GM20431 (cell line): Measurements from ENCODE around the gene MRPL28.
"Not testable (repeated sequence)": the region's sequence is repeated elsewhere in the genome, so short reads cannot be mapped to it uniquely, and the experiment has no call there.

ENCODE experiments used
- in situ Hi-C: fragments of 300-500 bp; cut with MseI, MboI; formaldehyde crosslinking; loops from one replicate; pipeline ENCODE4 v1.15.0; 2020; ENCODE audit warnings: low sequenced_read_pairs; ENCODE audit not compliant: unreplicated experiment

Gene MRPL28

GRCh38 chr16:370443-370842, at the start of gene MRPL28:
MRPL28 (minus strand) TSS chr16:370538; CDS start chr16:370218, 320 bp downstream.
- in situ Hi-C loops = no loop called here

DNA sequence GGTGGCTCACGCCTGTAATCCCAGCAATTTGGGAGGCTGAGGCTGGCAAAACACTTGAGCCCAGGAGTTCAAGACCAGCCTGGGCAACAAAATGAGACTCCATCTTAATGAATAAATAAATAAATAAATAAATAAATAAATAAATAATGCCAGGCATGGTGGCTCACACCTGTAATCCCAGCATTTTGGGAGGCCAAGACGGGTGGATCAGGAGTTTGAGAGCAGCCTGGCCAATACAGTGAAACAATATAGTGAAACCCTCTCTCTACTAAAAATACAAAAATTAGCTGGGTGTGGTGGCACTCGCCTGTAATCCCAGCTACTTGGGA, 44.8 kb upstream of the MRPL28 start:
- in situ Hi-C loops = not testable (repeated sequence)

- in situ Hi-C loops = no loop called here
These were observed 44.2 kb upstream of the MRPL28 start for GRCh38 chr16:414395-415169.

- in situ Hi-C loops = no loop called here
These were observed 41.4 kb upstream of the MRPL28 start for GRCh38 chr16:411576-412265.

DNA sequence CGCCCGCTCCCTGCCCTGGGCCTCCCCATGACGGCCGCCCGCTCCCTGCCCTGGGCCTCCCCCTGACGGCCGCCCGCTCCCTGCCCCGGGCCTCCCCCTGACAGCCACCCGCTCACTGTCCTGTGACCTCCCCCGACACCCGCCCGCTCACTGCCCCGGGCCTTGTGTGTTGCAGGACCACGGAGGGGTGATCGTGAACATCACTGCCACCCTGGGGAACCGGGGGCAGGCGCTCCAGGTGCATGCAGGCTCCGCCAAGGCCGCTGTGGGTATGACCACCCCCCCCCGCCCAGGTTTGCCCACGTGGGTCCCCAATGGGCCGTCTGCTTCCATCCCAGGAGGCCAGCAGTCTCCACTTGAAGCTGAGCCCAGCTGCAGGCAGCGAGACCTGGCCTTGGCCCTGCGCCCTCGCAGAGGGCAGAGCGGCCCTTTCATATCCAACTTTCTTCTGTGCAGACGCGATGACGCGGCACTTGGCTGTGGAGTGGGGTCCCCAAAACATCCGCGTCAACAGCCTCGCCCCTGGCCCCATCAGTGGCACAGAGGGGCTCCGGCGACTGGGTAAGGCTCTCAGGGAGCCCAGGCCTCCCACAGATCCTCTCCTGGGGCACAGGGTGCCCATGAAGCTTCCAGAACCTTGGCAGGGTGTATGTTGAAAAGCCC, 40.3 kb upstream of the MRPL28 start:
- in situ Hi-C loops = no loop called here

DNA sequence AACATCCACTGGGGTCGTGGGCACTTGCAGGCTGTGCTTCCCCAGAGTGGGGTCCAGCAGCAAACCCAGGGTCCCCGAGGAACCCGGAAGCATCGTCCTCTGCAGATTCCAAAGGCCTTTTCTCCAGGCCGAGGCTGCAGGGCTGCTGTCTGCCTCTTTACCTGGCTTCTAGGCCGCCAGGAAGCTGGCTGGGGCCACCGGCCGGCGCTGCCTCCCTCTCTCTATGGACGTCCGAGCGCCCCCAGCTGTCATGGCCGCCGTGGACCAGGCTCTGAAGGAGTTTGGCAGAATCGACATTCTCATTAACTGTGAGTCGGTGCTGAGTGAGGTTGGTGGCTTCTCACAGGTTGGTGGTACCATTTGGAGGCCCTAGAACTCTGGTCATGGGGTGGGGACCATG, 36.9 kb upstream of the MRPL28 start:
- in situ Hi-C loops = no loop called here

DNA sequence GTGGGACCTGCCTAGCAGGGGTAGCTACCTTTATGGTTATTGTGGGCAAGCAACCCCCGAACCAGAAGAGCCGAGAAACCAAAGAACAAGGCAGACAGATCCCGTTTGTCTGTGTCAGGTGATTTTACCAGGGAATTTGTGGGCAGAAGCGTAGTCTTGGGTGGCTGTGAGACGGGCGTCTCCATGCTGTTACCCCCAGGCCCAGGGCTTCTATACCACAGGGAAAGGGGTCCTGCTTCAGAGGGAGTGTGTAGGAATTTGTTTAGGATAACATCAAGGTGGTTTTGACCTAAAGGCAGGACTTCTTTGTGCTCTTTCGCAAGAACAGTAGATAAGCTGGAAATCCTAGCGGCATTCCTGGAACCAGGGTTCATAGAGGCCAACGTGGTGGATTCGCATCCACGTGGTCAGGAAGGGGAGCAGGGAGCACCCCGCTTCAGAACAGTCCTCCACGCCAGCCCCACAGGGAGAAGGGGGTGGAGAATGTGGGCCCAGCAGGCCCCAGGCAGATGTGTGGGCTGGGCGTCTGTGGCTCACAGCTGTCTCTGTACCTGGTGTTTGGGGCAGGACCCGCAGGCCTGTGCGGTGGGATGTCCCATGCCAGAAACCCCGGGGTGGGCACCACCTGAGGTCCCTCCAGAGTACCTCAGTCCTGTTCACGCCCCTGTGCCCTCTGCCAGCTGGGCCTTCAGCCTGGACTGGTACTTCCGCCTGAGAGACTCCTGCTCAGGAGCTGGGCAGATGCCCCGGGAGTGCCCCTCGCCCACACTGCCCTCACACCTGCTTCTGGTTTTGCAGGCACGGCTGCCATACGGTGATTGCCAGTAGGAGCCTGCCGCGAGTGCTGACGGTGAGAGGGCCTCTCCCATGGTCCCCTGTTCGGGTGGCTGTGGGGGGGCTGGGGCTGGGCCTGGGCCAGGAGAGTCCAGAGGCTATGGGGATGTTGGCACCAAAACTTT, 35.5 kb upstream of the MRPL28 start:
- in situ Hi-C loops = no loop called here

DNA sequence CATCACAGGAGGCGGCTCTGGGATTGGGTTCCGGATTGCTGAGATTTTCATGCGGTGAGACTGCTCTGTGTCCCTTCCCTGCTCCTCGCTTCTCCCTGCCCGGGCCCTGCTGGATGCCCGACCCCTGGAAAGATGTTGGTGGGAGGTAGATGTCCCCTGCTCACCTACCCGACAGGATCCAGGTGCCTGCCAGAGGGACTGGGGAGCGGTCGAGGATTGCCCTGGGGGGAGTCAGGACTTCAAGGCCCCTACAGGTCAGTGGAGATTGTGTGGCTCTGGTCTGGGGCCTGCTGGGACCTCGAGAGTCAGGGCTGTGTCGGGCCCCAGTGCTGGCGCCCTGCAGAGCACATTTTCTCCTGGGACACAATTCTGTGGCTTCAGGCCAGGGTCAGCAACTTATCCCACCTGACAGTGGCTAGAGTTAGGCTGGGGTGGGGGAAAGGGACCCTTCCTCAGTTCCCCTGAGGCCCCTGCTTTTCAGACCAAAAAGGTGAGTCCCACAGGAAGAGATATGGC, 34.7 kb upstream of the MRPL28 start:
- in situ Hi-C loops = no loop called here

GRCh38 chr16:401468-402348, 31.4 kb upstream of the MRPL28 start, which contains the start of gene DECR2:
DECR2 (plus strand) TSS chr16:401885; CDS start chr16:401964, 79 bp downstream.
- in situ Hi-C loops = no loop called here

DNA sequence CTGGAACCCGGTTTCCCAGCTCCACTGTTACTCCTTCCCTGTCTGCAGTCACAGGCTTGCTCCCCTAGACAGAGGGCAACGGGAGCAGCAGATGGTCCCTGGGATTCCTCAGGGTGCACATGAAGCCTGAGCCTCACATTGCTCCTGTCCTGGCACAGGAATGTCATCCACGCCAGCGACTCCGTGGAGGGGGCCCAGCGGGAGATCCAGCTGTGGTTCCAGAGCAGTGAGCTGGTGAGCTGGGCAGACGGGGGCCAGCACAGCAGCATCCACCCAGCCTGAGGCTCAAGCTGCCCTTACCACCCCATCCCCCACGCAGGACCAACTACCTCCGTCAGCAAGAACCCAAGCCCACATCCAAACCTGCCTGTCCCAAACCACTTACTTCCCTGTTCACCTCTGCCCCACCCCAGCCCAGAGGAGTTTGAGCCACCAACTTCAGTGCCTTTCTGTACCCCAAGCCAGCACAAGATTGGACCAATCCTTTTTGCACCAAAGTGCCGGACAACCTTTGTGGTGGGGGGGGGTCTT, 29.8 kb upstream of the MRPL28 start:
- in situ Hi-C loops = no loop called here

- in situ Hi-C loops = no loop called here
These were observed 29.1 kb upstream of the MRPL28 start for GRCh38 chr16:399340-400019.

DNA sequence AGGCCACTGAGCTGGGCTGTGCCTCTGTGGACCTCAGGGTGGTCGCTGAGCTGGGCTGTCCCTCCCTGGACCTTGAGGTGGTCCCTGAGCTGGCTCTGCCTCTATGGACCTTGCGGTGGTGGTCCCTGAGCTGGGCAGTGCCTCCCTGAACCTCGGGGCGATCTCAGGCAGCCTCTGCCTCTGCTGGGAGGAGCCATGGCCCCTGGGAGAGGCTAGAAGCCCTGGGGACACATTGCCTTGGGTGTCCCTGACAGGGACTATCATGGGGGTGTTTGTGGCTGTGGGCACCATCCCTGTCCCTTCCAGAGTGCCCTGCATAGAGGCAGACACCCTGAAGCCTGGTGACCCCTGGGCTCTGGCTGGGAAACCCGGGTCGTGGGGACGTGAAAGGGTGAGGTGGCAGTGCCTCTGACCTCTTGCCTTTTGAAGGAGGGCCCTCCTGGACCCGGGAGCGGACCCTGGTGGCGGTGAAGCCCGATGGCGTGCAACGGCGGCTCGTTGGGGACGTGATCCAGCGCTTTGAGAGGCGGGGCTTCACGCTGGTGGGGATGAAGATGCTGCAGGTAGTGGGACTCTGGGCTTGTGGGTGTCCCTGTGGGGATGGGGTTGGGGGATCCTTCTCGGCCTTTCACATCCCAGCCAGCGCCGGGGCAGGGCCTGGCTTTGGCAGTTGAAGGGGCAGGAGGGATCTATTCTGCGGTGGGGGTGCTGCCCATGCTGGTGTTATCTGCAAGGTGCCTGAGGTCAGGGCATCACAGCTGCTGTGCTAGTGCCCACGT, 28.4 kb upstream of the MRPL28 start:
- in situ Hi-C loops = no loop called here

- in situ Hi-C loops = no loop called here
These were observed 27.5 kb upstream of the MRPL28 start for GRCh38 chr16:397736-398332.

DNA sequence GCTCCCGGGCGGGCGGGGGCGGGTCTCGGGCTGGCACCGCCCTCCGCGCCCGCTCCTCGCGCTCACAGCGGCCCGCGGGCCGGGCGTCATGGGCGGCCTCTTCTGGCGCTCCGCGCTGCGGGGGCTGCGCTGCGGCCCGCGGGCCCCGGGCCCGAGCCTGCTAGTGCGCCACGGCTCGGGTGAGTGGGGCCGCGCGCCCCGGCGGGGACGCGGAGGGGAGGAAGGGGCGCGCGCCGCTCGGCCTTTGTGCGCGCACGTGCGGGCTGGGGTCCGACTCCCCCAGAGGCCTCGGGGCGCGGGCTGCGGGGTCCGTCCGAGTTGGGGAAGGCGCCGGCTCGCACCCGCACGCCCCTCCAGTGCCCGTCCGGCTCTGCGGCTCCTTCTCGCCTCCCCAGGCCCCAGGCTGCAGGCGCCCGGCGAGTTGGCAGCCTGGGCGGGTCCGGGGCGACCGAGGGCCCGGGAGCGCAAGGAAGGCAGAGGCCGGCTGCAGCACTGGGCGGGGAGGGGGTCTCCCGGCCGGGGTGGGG, 26.9 kb upstream of the MRPL28 start, which contains the start of gene NME4:
Gene NME4 (plus strand): TSS at position 65 of the 527 bp plus-strand sequence. CDS start 24 bp downstream, at position 89.
- in situ Hi-C loops = no loop called here

- in situ Hi-C loops = no loop called here
These were observed 26.3 kb upstream of the MRPL28 start for GRCh38 chr16:396605-397004.

GRCh38 chr16:396199-396598, 25.9 kb upstream of the MRPL28 start:
- in situ Hi-C loops = no loop called here
